ENCODE results near the gene ST8SIA2.

ST8SIA2 gene

GRCh38 chr15:92362001-92362350, 31.7 kb upstream of the ST8SIA2 start:
- Histone ChIP-seq H3K9me3 (no peaks in the 10 kb centered on the region), H3K4me1 (peaks cover 21% of the 10 kb centered on the region), H3K4me3 (ENCODE audit: low read depth, low read length) (peak overlapping the region; percentile 27; the same call in 1 of the 2 replicates), H3K36me3 (no peaks in the 10 kb centered on the region), H3K27me3 (no peaks in the 10 kb centered on the region; the same call in 1 of the 2 replicates)
- no peak for DNase-seq
- TF ChIP-seq CTCF (IDR thresholded peaks at IDR 0.05; ENCODE audit: low read depth, low read length) = no peak

GRCh38 chr15:92365084-92365483, 28.6 kb upstream of the ST8SIA2 start:
- TF ChIP-seq CTCF (IDR thresholded peaks at IDR 0.05; ENCODE audit: low read depth, low read length) = no peak
- H3K4me3 ChIP-seq (ENCODE audit: low read depth, low read length) = no peak overlapping the region
- DNase-seq = peak; percentile 40
- peaks cover 21% of the 10 kb centered on the region for H3K4me1 ChIP-seq
- no peaks in the 10 kb centered on the region; the same call in 1 of the 2 replicates for H3K27me3 ChIP-seq
- H3K9me3 ChIP-seq = no peaks in the 10 kb centered on the region
- H3K36me3 ChIP-seq = no peaks in the 10 kb centered on the region

GRCh38 chr15:92365906-92366305, 27.8 kb upstream of the ST8SIA2 start:
- Histone ChIP-seq H3K4me1 (peaks cover 21% of the 10 kb centered on the region), H3K9me3 (no peaks in the 10 kb centered on the region), H3K36me3 (no peaks in the 10 kb centered on the region), H3K27me3 (no peaks in the 10 kb centered on the region; the same call in 1 of the 2 replicates), H3K4me3 (ENCODE audit: low read depth, low read length) (no peak overlapping the region)
- no peak for TF ChIP-seq CTCF (IDR thresholded peaks at IDR 0.05; ENCODE audit: low read depth, low read length)
- no peak for DNase-seq

- H3K36me3 ChIP-seq = no peaks in the 10 kb centered on the region
These were observed 27.3 kb upstream of the ST8SIA2 start for GRCh38 chr15:92366381-92366780.

GRCh38 chr15:92375057-92375456, 18.6 kb upstream of the ST8SIA2 start:
- Histone ChIP-seq H3K9me3 (no peaks in the 10 kb centered on the region), H3K4me3 (ENCODE audit: low read depth, low read length) (no peak overlapping the region), H3K4me1 (no peaks in the 10 kb centered on the region), H3K27me3 (no peaks in the 10 kb centered on the region; the same call in 1 of the 2 replicates), H3K36me3 (no peaks in the 10 kb centered on the region)
- DNase-seq = no peak
- TF ChIP-seq CTCF (IDR thresholded peaks at IDR 0.05; ENCODE audit: low read depth, low read length) = no peak

More at GRCh38 chr15:92366381-92366780, 27.3 kb upstream of the ST8SIA2 start:
- Histone ChIP-seq H3K9me3 (no peaks in the 10 kb centered on the region), H3K4me3 (ENCODE audit: low read depth, low read length) (no peak overlapping the region), H3K4me1 (peaks cover 20% of the 10 kb centered on the region), H3K27me3 (no peaks in the 10 kb centered on the region; the same call in 1 of the 2 replicates)
- DNase-seq = no peak
- TF ChIP-seq CTCF (IDR thresholded peaks at IDR 0.05; ENCODE audit: low read depth, low read length) = no peak

GRCh38 chr15:92376109-92376508, 17.6 kb upstream of the ST8SIA2 start:
- no peak for TF ChIP-seq CTCF (IDR thresholded peaks at IDR 0.05; ENCODE audit: low read depth, low read length)
- no peak for DNase-seq
- Histone ChIP-seq H3K9me3 (no peaks in the 10 kb centered on the region), H3K4me3 (ENCODE audit: low read depth, low read length) (no peak overlapping the region), H3K27me3 (no peaks in the 10 kb centered on the region; the same call in 1 of the 2 replicates), H3K4me1 (no peaks in the 10 kb centered on the region), H3K36me3 (no peaks in the 10 kb centered on the region)

Data from BE2C (cell line).